NCI-H524 (cell line): Measurements from ENCODE around the gene PPP2R2B.
A peak's percentile ranks its signal among the peaks of the same experiment; 100 is the strongest.

Source experiments
- DNase-seq, 2 experiments: peaks; one replicate each; lab custom pipeline; 2025; lab: John Stamatoyannopoulos, UW

Gene PPP2R2B

GRCh38 chr5:146878476-146879172, at the start of gene PPP2R2B:
Gene PPP2R2B, minus strand, starts transcription at chr5:146878757.
- DNase-seq, result peak in 1 of 2 experiments; percentile 58

GRCh38 chr5:146924132-146924531, 45.6 kb upstream of the PPP2R2B start:
- no peak for DNase-seq

GRCh38 chr5:146921225-146921624, 42.7 kb upstream of the PPP2R2B start:
- no peak for DNase-seq

GRCh38 chr5:146920351-146920881, 41.9 kb upstream of the PPP2R2B start:
- no peak for DNase-seq

GRCh38 chr5:146919304-146919703, 40.7 kb upstream of the PPP2R2B start:
- no peak for DNase-seq

- DNase-seq, result no peak
Measured at GRCh38 chr5:146917931-146918330, 39.4 kb upstream of the PPP2R2B start.

- no peak for DNase-seq
Measured at GRCh38 chr5:146912874-146913273, 34.3 kb upstream of the PPP2R2B start.

- DNase-seq, result no peak
Measured at GRCh38 chr5:146910239-146910638, 31.7 kb upstream of the PPP2R2B start.

- peak; percentile 13 to 58 for DNase-seq
Measured at GRCh38 chr5:146909255-146910068, 30.9 kb upstream of the PPP2R2B start.

GRCh38 chr5:146906803-146907202, 28.2 kb upstream of the PPP2R2B start:
- DNase-seq, result no peak

- DNase-seq, result no peak
Measured at GRCh38 chr5:146904890-146905289, 26.3 kb upstream of the PPP2R2B start.

GRCh38 chr5:146903789-146904188, 25.2 kb upstream of the PPP2R2B start:
- no peak for DNase-seq

GRCh38 chr5:146902471-146902870, 23.9 kb upstream of the PPP2R2B start:
- peak in 1 of 2 experiments; percentile 55 for DNase-seq

GRCh38 chr5:146897061-146897460, 18.5 kb upstream of the PPP2R2B start:
- no peak for DNase-seq

GRCh38 chr5:146894753-146895521, 16.4 kb upstream of the PPP2R2B start:
- no peak for DNase-seq

- DNase-seq, result no peak
Measured at GRCh38 chr5:146893991-146894390, 15.4 kb upstream of the PPP2R2B start.

GRCh38 chr5:146892231-146892630, 13.7 kb upstream of the PPP2R2B start:
- DNase-seq, result no peak

GRCh38 chr5:146891511-146891910, 13.0 kb upstream of the PPP2R2B start:
- DNase-seq, result no peak

GRCh38 chr5:146890731-146891440, 12.3 kb upstream of the PPP2R2B start:
- no peak for DNase-seq

- no peak for DNase-seq
Measured at GRCh38 chr5:146890066-146890465, 11.5 kb upstream of the PPP2R2B start.

- DNase-seq, result no peak
Measured at GRCh38 chr5:146889169-146889568, 10.6 kb upstream of the PPP2R2B start.
